Measurements from ENCODE around the gene DNLZ.

GRCh38 chr9:136403915-136404800 lies 40.6 kb upstream of the DNLZ start:
- TF ChIP-seq CTCF (IDR thresholded peaks at IDR 0.05) (no peak), EZH2 (IDR thresholded peaks at IDR 0.05; ENCODE audit: borderline replicate concordance, insufficient read depth, low read depth, low read length, poor library complexity, severe bottlenecking) (no peak)
